GM21723 (cell line): Measurements from ENCODE around the gene POLR2F.
"Not testable (repeated sequence)": the region's sequence is repeated elsewhere in the genome, so short reads cannot be mapped to it uniquely, and the experiment has no call there.

ENCODE experiments used
- ATAC-seq: cut with Tn5 transposase; IDR thresholded peaks from one replicate; pipeline ENCODE4 v1.9.1; 2021; ENCODE audit warnings: mild to moderate bottlenecking, moderate library complexity; ENCODE audit not compliant: unreplicated experiment

Gene POLR2F

DNA sequence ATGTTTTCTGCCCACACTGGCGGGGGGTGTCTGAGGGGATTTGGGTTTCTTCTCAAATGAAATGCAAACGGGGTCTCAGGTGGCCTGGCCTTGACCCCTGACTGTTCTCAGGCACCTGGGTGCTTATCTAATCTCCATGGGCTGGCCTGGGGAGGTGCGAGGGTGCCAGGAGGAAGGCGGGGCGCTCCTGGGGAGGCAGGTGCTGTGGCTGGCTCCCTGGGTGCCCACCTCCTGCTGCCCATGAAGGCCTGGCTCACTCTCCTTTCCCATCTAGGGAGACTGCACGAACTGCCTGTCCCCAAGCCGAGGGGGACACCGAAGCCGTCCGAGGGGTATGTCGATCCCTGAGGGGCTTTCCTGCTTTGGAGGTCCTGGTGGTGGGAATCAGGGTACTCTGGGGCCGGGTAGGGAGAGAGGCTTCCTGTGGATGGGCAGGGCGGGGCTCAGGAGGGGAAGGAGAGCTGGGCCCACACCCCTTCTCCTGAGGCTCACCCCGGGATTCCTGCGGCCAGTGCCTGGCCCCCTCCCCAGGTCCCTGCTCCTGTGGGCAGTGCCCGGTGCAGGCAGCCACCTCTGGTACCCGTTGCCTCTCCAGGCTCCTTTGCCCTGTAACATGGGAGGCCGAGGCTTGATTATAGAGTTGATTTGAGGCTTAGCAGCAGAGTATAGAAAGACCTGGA lies 29.0 kb upstream of the POLR2F start:
- ATAC-seq, result no peak

DNA sequence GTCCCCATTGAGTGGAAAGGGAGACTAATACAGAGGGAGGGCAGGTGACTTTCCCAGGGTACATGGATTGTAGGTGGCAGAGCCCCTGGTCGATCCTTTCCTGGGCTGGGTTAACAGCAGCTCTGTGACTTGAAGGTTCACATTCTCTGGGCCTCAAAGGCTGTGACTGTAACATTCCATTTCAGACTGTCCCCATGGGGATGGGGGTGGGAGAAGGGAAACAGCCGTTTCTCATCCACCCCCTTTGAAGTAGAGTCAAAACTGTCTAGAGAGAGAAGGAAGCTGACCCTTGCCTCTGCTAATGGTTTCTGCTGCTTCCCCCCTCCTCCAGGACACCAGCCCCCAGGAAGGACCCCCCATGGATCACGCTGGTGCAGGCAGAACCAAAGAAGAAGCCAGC lies 28.2 kb upstream of the POLR2F start:
- ATAC-seq, result no peak

DNA sequence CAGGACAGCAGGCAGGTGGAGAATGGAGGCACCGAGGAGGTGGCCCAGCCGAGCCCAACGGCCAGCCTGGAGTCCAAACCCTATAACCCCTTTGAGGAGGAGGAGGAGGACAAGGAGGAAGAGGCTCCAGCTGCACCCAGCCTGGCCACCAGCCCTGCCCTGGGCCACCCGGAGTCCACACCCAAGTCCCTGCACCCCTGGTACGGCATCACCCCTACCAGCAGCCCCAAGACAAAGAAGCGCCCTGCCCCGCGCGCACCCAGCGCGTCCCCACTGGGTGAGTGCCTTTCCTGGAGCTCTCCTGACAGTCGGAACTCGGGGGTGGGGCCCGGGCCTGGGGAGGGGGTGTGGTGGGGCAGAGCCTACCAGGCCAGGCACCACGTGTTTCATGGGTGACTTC lies 27.7 kb upstream of the POLR2F start:
- ATAC-seq, result no peak

DNA sequence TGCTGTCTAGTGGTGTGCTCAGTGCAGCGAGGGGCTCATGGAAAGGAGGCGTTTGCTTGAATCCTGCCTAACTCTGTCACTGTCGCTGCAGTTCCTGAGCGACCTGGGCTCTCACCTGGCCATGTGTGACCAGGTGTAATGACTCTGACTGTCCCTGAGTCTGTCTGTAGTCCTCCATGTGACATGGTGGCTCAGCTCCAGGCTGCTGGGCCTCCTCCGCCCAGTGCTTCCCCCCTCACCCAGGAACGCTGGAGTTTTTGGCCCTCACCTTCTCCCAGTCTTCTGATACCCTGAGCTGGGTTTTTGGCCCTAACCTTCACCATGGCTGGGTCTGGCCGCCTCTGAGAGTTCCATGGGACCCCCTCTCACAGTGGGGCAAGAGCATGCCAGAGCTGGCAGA lies 27.1 kb upstream of the POLR2F start:
- ATAC-seq, result no peak

DNA sequence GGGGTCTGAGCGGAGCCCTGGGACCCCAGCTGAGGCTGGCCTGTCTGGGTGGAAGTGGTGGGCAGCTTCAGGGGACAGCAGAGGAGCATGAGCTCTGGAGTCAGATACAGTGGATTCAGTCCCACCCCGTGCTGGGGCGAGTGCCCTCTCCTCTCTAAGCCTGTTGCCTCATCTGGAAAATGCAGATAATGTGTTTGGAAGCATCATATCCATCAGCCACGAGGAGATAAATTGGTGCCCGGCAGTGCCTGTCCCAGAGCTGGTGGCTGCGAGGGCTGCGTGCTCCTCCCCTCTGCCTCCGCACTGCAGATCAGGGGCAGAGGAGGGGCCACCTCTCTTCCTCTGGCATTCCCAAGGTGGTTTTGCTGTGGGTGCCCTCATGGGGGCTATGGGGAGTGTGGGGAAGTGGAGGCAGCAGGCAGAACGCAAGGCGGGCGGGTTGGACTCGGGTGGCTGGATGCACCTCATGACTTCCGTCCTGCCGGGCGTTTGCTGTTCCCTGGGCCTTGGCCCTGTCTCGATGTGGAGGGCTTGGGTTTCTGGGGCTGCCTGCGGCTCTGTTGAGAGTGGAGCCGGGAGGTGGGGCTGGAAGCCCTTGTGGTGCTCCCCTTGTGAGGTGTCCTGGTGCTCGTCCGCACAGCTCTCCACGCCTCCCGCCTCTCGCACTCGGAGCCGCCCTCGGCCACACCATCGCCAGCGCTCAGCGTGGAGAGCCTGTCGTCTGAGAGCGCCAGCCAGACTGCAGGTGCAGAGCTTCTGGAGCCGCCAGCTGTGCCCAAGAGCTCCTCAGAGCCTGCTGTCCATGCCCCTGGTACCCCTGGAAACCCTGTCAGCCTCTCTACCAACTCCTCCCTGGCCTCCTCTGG lies 26.5 kb upstream of the POLR2F start:
- no peak for ATAC-seq

DNA sequence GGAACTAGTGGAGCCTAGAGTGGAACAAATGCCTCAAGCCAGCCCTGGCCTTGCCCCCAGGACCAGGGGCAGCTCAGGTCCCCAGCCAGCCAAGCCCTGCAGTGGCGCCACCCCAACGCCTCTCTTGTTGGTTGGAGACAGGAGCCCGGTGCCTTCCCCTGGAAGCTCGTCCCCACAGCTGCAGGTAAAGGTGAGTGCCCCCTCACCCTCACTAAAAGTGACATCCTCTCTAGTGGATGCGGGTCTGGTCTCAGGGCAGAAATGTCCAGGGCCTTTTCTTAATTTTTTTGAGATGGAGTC lies 25.9 kb upstream of the POLR2F start:
- ATAC-seq, result no peak

DNA sequence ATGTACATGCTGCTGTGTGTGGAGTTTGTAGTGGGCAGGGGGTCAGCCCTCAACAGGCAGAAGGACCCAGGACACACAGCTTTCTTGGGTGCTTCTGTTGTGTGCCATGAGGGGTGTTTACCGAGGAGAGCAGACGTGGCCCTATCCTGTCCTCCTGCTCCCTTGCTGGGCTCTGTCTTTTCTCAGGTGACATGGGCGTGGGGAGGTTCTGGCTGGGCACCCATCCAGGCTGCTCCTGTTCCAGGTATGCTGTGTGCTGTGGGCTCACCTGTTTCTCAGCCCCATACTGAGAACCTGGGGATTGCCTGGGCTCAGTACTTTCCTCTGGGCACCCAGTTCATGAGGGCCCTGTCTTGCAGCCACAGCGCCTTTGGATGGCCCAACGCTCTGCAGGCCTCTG lies 24.1 kb upstream of the POLR2F start:
- ATAC-seq, result no peak

DNA sequence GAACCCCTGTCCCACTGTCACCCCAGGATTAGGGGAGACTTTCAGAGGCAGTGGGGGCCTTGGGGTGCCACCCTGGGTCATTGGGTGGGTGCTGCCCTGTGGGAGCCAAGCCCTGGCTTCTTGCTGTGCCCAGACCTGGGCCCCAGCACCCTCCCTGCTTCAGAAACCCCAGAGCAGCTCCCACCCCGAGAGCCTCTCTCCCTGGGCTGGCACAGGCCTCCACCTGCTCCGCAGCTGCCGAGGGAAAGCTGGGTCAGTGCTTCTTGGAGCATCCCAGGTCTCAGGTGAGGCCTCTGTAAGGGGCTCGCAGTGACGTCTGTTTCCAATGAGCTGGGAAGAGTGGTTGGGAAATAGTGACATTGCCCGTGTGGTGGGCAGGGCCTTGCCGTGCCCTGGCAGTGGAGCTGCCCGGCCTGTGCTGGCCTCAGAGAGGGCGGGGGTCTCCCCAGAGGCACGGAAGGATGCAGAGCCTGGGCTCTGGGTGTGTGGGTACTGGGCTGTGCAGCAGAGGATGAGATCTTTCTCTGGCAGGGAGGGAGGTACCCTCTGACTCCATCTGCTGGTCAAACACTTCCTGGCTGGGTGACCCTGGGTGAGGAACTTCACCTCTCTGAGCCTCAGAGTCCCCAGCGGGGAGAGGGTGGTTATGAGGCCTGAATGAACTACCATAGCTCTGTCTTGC lies 23.1 kb upstream of the POLR2F start:
- ATAC-seq, result no peak

DNA sequence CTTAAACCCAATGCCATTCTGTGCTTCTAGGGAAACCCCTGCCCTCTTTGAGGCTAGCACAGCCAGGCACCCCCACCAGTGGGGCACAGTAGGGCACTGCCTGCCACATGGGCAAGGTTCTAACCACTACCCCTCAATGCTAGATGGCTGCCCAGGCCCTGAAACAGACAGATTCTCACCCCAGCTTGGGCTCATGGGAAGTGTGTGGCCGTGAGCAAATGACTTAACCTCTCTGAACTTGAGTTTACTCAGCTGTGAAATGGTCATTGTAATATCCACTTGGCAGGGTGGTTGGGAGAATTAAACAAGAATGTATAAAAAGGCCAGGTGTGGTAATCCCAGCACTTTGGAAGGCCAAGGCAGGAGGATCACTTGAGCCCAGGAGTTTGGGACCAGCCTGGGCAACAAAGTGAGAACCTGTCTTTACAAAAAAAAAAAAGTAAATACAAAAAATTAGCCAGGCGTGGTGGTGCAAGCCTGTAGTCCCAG lies 22.5 kb upstream of the POLR2F start:
- no peak for ATAC-seq

DNA sequence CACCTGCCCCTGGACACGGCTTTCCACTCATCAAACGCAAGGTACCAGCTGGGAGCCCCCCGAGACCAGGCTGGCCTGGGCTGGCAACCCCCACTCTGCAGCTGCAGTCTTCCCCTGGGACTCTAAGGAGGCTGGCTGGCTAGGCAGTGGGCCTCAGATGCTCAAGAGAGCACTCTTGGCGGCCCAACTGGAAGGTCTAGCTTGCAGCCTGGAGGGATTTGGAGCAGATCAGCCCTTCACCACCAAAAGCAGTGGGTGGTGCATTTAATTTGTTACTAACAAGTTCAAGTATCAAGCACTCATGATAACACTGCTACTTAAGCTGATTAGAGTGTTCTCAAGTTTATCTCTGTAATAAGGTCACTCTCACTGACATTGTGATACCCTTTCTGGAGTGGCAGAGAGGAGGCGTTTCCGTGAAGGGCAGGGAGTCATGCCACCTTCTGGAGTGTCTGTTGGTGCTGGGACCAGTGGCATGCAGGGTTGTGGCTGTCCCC lies 21.6 kb upstream of the POLR2F start:
- ATAC-seq, result no peak

DNA sequence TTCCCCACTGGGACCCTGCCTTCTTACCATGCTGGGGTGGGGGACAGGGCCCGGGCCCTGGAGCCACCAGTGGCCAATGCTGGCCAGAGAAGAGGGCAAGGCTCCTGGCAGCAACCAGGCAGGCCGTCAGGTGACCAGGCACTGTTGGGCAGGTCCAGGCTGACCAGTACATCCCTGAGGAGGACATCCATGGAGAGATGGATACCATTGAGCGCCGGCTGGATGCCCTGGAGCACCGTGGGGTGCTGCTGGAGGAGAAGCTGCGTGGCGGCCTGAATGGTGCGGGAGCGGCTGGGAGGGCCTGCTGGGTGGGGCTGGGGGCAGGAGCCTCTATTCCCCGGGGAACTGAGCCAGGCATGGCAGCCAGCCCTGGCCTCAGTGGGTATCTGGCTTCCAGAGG lies 21.1 kb upstream of the POLR2F start:
- ATAC-seq, result no peak

DNA sequence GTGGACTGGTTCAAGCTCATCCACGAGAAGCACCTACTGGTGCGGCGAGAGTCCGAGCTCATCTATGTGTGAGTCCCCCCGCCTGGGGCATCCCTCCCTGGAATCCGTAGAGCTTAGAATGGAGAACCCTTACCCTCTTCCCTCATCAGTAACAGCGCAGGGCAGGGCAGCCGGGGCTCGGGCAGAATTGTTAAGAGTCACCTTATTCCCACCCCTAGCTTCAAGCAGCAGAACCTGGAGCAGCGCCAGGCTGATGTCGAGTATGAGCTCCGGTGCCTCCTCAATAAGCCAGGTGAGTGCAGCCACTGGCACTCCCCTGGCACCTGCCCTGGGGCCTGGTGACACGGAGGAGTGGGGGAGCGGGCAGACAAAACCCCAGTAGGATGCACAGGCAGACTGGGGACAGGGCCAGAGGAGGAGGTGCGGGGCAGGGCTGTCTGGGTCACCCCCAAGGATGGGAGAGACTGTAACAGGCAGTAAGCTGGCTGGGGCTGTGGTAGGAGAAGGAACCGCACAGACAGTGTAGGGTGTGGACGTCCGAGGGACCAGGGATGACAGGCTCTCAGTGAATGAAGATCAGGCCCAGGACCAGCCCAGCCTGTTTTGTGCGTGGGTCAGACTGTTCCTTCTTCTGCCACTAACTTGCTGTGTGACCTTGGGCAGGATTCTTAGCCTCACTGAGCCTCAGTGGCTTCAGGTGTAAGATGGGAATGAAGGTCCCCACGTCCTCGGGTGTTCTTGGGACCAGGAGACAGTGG lies 20.5 kb upstream of the POLR2F start:
- no peak for ATAC-seq

DNA sequence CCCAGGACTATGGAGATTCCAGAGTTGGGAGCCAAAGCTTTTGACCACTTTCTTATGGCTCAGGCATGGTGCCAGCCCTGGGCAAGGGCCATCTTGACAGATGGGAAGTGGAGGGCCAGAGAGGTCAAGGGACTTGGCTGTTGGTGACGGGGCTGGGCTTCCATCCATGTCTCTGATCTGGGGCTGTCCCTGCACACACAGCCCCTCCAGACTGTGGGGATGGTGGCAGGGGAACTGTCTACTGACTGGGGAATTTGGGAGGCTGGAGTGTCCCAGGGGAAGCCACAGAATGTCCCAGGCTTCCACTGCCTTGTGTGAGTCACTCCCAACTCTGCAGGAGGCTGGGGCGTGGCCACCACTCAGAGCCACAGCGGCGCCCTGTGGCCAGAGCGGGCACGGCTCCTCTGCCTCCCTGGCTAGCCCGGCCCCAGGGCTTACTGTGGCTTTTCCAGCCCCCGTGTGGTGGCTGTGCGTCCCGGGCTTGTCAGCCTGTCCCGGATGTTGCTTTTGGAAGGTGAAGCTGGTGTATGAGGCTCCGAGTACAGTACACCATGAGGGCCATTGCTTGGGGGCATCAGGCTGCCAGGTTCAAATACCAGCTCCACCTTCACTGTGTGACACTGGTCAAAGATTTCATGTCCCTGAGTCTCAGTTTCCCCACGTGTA lies 19.7 kb upstream of the POLR2F start:
- peak; percentile 79 for ATAC-seq

DNA sequence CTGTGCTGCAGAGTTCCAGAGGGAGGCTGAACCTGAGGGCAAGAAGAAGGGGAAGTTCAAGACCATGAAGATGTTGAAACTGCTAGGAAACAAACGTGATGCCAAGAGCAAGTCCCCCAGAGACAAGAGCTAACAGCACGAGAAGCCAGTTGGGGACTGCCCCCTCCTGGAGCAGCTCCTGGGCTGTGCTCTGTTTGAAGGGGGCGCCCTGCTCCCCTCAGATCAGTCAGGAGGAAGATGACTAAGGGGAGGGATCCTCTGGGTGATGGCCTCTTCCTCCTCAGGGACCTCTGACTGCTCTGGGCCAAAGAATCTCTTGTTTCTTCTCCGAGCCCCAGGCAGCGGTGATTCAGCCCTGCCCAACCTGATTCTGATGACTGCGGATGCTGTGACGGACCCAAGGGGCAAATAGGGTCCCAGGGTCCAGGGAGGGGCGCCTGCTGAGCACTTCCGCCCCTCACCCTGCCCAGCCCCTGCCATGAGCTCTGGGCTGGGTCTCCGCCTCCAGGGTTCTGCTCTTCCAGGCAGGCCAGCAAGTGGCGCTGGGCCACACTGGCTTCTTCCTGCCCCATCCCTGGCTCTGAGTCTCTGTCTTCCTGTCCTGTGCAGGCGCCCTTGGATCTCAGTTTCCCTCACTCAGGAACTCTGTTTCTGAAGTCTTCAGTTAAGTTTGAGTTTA lies 12.7 kb upstream of the POLR2F start:
- ATAC-seq, result no peak

DNA sequence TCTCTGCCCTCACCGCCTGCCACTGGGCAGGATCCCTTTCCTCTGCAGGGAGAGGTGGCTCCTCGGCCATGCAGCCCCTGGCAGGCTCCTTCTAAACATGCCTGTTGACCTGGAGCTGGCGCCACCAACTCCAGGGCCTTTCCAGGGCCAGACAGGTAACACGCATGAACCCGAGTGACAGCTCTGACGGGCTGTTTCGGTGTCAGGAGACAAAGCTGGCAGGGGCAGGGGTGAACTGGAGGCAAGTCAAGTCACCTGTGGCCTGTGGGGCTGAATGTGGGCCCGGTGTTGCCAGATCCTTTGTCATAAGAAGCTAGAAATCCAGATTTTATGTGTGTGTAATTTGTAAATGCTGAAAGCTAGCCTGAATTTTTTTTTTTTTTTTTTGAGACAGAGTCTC lies 11.4 kb upstream of the POLR2F start:
- ATAC-seq, result no peak

DNA sequence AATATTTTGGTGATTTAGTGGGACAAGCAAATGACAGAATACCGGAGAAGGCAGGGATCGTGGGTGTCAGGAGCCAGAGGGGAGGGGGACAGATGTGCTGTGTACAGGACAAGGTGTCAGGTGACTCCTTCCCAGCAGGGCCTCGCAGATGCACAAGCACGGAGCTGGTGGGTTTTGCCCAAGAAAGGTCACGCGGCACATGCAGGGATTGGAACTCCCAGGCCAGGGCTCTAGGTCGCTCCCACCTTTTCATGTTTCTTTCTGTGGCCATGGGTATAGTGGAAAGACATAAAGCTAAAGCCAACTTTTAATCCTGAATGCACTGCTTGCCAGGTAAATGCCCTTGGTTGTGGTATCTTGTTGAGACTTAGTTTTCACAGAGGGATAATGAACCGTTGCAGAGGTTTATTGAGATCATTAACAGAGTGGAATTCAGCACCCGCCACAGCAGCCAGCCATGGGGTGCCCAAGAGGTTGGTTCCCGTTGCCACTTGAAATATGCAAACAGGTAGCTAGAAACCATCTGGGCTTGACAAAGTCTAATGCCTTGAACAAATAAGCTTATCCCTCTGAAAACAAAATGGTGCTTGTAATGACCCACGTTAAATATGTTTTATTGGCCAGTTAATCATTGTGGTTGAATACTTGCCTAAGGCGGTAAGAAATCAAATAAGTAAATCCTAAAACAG lies 10.2 kb upstream of the POLR2F start:
- no peak for ATAC-seq

DNA sequence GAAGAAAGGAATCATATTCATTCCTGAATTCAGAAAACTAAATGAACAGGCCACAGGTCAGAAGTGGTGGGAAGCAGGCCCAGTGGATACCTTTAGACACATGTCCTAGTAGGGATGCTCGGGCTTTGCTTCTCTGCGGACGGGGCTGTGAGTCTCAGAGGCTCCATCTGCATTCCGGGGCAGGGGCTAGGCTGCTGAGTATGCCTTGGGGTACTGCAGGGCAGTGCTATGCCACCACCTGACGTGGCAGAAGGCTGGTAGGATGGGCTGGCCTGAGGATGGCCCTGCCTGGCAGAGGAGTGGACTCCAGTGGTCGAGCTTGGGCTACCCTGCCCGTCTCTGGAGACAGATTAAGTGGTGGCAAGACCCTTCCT lies 9.7 kb upstream of the POLR2F start:
- ATAC-seq, result no peak

DNA sequence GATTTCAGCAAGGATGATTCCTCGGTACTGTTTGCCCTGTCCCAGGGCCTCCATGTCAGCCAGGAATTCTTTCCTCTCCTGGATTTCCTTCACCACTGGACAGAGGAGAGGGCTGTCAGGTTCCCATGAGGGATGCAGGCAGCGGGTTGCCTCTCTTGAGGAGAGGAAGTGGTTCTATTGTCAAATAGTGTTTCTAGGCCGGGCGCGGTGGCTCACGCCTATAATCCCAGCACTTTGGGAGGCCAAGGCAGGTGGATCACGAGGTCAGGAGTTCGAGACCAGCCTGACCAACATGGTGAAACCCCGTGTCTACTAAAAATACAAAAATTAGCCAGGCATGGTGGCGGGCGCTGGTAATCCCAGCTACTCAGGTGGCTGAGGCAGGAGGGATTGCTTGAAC lies 9.1 kb upstream of the POLR2F start:
- not testable (repeated sequence) for ATAC-seq

DNA sequence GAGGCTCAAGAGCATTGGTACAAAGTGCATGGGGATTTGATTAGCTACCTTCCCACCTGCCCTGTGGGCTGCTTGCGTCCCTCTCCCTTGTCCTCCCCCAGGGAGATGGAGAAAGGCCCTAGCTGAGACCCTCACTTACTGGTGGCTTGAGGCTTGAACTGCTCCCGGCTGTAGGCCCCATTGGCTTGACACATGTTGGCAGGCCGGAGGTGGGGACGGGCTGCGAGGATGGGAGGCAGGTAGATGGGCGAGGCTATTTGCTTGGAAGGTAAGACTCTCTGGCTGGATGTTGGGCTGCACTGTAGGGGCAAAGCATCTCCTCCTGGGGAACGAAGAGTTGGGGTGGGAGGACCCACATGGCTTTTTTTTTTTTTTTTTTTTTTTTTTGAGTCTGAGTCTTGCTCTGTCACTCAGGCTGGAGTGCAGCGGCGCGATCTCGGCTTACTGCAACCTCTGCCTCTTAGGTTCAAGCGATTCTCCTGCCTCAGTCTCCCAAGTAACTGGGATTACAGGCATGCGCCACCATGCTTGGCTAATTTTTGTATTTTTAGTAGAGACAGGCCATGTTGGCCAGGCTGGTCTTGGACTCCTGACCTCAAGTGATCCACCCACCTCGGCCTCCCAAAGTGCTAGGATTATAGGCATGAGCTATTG lies 6.2 kb upstream of the POLR2F start:
- not testable (repeated sequence) for ATAC-seq
